ENCODE measurements around the gene OR10Z1.

Gene OR10Z1, protein sequence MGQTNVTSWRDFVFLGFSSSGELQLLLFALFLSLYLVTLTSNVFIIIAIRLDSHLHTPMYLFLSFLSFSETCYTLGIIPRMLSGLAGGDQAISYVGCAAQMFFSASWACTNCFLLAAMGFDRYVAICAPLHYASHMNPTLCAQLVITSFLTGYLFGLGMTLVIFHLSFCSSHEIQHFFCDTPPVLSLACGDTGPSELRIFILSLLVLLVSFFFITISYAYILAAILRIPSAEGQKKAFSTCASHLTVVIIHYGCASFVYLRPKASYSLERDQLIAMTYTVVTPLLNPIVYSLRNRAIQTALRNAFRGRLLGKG

DNA sequence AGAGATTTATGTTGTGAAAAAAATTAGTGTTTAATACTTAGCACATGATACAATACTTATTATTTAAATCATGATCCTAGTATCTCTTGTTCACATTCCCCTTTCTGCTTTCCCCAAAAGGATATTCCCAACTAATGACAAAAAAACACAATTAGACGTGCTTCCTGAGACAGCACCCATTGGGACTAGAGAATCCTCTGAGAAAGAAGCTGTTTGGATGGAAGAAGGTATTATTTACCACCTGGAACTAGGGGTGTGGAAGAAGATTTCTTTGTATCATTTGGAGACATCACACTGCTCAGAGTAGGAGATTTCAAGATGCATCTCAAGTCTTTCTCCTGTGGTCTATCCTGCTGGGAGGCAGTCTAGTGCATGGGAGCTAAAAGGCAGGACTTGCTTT lies at the start of gene OR10Z1:
Gene OR10Z1 (plus strand): TSS at position 301 of the 400 bp plus-strand sequence. CDS start 1,171 bp downstream, outside the sequence.
- no peak for FAIRE-seq

DNA sequence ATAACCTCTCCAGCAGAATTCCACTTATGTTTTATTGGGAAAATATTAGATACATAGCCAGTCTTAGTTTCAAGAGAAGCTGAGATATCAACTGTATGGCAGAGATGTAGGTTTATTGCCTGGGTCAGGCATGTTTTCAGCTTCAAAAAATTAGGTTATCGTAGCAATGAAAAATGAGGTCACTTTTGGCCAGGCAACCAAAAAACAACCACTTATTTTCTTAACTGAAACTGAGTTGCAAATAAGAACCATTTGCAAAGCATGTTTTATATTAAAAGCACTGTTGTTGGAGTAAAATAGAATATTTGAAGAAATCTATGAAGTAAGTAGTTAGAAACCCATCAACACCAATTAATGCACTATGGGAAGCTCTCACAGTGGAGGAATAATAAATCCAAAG lies 45.4 kb upstream of the OR10Z1 start:
- FAIRE-seq, result no peak

DNA sequence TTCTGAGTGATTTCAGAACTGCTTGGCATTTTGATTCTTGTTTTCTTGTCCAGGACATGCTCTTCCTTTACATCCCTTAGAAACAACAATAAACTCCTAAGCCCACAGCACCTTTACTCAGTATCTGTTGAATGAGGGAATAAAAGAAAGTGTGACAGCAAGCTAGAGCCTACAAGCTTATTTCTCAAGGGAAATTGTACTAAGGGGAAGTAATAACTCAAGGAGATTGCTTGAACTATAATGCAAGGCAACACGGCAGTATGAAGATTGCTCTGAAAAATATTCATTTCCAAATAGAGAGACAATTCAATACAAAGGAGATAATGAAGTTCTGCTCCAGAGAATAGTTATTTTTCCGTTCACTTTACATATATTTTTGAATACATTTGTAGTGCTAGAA lies 41.2 kb upstream of the OR10Z1 start:
- FAIRE-seq, result no peak

DNA sequence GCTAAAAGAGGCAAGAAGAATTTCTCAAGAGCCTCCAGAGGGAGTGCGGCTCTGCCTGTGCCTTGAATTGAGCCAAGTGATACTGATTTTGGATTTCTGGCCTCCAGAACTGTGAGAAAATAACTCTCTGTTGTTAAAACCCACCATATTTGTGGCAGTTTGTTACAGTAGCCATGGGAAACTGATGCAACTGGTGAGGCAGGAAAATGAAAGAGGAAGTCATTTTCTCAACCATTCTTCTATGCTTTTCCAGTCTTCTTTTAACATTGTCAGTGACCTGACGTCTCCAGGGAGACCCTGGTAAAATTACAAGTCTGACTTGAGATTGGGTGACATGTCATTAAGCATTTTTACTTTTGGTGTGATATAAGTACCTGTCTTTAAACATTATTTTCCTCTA lies 40.5 kb upstream of the OR10Z1 start:
- FAIRE-seq, result no peak

DNA sequence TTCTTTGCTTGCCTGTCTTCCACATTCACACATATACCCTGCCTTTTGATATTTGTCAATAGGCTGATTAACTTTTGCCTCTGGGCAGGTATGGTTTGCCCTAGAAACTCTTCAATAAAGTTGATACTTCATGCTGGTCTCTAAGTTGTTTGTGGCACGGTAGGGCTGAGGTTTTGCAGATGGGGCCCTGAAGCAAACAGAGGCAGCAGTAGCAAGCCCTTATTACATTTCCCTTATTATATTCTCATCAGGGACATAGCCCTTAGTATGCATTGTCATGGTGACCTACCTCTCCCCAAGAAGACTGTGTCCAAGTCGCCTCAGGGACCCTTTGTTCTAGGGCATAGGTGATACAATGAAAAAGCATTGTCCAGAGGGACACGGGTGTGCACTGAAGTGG lies 34.6 kb upstream of the OR10Z1 start, which contains the start of gene OR6P1:
Gene OR6P1 (minus strand): TSS at position 101 of the 400 bp plus-strand sequence. CDS start 6,976 bp downstream, outside the sequence.
- no peak for FAIRE-seq

DNA sequence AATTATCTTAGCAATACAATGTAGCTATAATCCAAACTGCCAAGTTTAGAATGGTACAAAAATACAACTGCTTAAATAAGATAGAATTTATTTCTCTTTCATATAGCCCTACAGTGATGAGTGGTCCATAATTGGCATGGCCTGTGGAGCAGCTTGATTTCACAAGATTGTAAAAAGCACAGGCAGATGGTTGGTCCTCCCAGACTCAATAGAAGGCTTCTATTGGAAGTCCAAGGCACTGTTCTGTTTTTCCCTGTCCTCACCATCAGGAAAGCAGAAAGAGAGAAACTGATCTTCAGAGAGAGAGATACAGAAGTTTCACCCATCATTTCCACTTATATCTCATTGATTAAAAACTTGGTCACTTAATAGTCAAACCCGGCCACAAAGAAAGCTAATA lies 32.8 kb upstream of the OR10Z1 start:
- FAIRE-seq, result no peak

DNA sequence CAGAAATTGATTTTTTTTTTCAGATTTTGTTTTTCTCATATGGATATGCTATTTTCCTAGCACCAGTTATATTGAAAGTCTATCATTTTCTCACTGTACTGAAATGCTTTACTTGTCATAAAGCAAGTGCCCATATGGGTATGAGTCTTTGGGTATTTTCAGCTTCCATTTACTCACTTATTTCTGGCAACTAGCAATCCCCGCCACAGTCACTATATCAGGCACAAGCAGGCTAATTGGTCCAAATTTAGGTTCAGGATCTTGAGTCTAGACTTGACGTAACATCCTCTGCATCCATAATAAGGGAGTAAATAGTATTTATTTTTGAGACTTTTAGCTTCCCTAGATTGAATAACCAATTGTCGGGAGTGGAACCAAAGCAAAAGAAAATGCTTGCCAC lies 27.5 kb upstream of the OR10Z1 start:
- FAIRE-seq, result no peak

DNA sequence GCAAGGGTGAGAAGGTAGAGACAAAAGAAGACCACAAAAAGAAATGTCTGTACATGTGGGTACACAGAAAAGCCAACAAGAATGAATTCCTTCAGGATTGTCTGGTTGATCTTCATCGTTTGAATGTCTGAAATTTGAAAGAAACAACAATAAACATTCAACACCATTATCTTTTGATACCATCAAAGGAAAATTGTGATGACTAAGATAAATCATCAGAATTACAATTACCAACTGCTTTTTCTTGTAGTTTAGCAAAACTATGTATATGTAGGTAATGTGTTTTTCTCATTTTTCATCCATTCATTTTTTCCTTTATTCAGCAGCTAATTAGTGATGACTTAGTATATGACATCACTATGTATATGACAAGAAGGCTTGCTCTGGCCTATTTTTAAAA lies 25.3 kb upstream of the OR10Z1 start, which contains the start of gene OR10X1:
Gene OR10X1 (minus strand): TSS at position 167 of the 400 bp plus-strand sequence. CDS start 0 bp downstream, at position 167.
- FAIRE-seq, result no peak

DNA sequence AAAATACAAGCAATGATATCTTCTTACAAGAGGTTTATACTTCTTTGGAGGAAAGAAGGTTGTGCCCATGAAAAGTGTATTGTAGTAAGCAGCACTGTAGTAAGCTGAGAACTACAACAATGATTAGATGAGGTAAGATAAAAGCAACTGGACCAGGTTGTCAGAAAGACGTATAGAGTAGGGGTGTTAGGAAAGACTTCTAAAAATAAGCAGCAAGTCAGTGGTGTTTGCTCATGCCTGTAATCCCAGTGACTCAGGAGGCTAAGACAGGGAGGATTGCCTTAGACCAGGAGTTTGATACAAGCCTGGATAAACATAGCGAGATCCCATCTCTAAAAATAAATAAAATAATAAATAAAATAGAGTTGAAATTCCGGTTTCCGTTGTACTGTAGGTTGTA lies 21.1 kb upstream of the OR10Z1 start:
- FAIRE-seq, result no peak

DNA sequence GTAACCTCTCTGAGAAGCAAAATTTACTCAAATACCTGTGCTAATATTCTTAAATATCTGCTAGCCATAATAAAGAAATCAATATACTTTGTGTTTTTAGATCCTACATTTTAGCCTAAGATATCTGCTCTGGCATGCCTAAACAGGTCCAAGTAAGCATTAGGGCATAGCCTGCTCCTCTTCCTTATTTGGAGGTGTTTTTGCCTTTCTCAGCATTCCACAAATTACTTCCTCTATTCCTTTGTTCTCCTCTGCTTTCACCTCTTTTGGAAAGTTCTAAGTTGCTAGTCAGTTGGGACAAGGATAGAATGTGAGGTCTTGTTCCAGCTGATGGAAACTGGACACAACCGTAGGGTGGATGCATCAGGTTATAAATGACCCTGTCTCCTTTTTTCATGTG lies 18.1 kb upstream of the OR10Z1 start:
- FAIRE-seq, result no peak

DNA sequence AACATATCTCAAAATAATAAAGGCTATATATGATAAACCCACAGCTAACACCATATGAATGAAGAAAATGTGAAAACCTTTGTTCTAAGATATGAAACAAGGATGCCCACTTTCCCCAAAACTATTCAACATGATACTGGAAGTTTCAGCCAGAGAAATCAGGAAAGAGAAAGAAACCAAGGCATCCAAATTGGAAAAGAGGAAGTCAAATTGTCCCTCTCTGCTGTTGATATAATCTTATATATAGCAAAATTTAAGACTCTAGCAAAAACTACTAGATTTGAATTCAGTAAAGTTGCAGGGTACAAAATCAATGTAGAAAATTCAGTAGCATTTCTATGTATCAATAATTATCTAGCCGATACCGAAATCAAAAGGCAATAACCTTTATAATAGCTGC lies 4.3 kb upstream of the OR10Z1 start:
- FAIRE-seq, result no peak

DNA sequence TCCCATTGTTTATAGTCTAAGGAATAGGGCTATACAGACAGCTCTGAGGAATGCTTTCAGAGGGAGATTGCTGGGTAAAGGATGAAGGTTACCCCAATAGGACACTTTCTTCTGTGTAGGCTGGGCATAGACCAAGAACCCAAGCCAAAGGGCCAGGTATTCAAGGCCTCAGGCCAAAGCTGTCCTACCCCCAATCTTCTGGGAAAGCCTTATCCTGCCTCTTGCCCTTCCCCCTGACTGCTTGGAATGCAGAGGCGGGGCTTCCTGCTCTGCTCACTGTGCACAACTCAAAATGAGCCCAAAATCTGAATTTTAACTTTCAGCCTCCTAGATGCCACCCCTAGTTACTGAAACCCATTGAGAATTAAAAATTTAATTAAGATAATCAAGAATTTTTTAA lies 2.2 kb downstream of the OR10Z1 start:
- no peak for FAIRE-seq

DNA sequence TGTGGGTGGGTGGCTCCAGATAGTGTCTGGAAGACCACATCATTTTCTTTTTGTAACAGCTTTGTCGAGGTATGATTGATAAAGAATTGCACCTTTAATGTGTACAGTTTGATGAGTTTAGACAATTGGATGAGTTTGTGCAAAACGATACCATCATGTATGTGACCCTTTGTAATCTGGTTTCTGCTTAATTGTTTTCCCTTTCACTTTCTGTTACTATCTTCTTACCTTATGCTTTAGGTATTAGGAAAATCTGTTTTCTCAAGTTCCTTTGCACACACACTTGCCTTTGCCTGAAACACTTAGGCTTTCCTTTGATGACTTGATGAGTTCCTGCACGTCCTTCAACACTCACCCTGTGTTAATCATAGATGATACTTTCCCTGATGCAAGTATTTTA lies 6.8 kb downstream of the OR10Z1 start:
- no peak for FAIRE-seq

DNA sequence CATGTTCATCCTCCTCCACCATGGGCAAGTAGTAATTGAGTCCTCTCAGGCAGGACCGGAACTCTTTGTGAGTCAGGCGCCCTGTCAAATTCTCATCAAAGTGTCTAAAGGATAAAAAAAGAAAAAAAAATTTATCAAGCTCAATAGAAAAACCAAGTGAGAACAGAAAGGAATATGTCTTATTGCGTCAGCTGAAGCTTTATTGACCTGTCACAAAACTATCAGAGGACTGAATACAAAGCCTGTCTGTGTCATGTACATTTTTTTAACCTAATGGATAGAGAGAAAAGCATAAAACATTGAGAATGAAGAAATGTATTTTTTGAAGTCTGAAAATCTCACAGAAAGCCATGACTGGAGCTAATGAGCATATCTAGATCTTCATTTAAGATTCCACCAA lies 8.7 kb downstream of the OR10Z1 start:
- no peak for FAIRE-seq

DNA sequence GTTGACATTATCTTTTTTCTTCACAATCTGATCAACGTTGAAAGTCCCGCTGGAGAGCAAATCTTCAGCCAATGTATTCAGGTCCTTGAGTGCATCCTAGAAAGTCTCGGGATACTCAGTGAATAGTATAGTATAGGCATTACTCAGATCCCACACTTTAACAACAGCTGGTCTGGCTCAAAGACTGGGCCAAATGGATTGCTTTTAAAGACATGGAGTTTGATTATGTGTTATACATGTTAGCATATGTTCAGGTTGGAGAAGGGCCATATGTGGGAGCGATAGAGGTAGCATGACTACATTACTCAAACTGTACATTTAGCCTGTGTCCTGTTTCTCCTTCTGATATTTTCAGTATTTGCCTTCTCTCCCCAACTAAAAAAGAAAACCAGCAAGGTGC lies 33.1 kb downstream of the OR10Z1 start:
- FAIRE-seq, result no peak

DNA sequence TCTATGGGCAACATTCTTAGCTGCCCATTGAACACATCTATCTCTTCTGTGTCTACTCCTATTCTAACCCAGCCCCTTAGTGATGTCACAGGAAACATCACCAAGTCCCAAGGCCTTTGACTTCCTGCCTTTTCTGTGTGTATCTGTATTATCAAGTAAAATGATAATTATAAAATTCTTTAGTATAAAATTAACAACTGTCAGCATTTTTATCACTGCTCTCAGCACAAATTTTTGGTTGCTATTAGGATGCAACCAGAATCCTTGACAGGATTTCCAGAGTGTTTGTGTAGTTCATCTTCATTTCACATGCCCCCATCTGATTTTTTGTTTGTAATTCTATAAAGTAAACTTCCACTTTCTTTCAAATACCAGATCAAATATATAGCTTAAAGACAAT lies 33.8 kb downstream of the OR10Z1 start:
- no peak for FAIRE-seq

DNA sequence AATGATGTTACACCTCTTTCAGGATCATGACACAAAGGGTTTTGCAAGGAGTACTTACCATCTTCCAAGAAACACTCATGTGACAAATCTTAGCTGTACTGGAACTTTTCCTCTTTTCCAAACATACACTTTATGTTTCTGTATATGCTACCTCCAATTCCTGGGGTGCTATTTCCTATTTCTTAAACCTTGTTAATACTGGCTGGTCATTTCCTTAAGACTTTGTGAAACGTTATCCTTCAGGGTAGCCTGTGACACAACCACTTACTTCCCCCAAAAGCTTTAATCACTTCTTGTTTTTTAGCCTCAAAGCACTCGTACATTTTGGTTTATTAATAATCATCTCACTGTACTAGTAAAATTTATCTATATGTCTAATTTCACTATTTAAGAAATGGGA lies 39.4 kb downstream of the OR10Z1 start:
- FAIRE-seq, result no peak

DNA sequence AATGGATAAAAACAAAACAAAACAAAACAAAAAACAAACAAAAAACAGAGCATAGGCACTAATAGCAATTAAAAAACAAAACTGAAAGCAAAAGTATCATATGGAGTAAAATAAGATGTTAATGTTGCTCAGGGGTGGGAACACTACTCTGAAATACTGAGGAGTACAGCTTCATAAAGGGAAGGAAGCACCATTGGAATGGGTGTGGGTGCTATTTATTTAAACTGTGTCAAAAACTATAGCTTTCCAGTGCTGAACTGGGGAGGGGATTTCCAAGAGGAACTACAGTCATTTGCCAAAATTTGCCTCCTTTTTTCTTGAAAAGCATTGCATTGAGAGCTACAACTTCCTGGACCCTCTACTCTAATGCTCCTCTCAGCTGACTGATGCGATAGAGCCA lies 41.4 kb downstream of the OR10Z1 start:
- no peak for FAIRE-seq

DNA sequence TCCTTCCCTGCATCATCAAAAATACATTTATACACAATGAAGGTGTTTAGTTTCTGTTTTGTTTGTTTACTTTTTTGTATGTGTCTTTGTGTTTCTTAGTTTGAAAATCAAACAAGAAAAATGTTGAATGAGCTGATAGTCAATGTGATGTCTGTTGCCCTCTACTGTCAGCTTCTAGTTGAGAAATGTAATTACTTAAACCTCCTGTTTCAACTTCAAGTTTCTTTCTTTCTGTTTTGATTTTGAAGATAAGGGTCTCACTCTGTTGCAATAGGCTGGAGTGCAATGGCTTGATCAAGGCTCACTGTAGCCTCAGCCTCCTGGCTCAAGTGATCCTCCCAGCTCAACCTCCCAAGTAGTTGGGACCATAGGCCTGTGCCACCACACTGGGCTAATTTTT lies 44.0 kb downstream of the OR10Z1 start:
- no peak for FAIRE-seq

DNA sequence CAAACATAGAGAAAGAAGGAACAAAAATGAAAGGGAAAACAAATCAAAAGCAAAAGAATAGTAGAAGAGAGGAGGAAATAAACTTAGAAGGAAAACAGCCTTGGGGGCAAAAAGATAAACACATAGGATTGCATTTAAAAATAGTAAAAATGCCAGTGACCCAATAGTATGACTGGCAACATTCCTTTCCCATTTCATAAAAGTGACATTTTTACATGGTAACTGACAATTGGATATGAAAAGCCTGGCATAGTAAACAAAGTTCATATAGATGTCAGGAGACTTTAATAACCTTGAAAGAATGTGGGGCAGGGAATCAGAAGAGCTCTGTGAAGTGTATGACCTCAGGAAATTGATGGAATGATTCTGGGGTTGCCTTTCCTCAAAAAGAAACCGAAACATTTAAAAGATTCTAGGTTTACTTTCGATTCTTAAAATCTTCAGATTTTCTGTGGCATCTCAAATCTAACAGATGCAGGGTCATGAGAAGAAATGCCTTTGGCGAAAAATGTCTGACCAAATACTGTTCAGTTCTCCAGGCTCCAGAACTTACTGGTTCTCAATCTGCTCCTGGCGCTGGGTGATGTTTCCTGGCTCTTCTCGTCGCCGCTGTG lies 47.8 kb downstream of the OR10Z1 start:
- FAIRE-seq, result no peak

DNA sequence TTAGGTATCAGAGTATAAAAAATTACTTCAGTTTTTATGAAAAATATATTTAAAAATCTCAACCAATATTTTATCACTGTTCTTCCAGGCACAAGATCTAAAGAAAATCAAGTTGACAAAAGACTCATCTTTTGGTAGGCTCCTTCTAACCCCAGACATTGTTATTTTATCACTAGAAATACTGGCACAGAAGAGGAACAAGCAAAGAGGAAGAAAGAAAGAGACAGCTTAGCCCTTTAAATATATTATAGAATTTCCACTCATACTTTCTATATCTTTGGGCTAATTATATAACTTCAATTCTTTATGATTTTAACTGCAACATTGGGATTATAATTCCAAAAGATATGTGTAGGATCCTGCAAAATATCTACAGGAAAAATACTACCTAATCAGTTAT lies 49.0 kb downstream of the OR10Z1 start:
- FAIRE-seq, result no peak

DNA sequence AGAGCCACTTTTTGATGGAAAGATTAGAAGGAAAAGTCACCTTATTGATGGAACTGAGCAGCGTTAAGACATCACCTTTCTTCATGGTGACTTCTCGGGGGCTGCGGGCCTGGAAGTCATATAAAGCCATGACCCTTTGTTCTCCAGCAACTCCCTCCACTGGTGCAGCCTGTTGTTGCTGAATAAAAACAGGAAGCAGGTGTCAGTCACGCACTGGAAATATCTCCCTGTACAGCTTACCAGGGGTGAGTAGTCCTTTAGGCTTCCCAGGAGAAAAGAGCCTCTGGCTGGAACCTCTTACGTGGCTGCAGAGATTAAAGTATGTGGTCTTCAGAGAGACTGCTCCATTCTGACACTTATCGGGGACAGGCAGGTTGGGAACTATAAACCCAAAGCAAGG lies 49.5 kb downstream of the OR10Z1 start:
- FAIRE-seq, result no peak

Measured in colon (tissue), 2 donors.